Mesothelial cell of epicardium (in vitro differentiated cells): Measurements from ENCODE around the gene PLXND1. TPM values are rescaled to one million over a fixed set of nuclear protein-coding genes. Genes with fewer than 3 reads are reported as not detected.

Experiments
- DNase-seq, 2 experiments: peaks; one replicate each; pipeline ENCODE4 v3.0.0; 2021; ENCODE audit warnings: low spot score in 2 of 2; ENCODE audit not compliant: unreplicated experiment in 2 of 2
- H3K27ac Mint-ChIP-seq: 2 replicates; pipeline ENCODE4 v1.8.0; 2021; ENCODE audit warnings: mixed read lengths
- H3K27me3 Mint-ChIP-seq: 2 replicates; pipeline ENCODE4 v1.8.0; 2021; ENCODE audit warnings: low read depth, mixed read lengths
- H3K36me3 Mint-ChIP-seq: 2 replicates; pipeline ENCODE4 v1.8.0; 2021; ENCODE audit warnings: mixed read lengths
- H3K4me1 Mint-ChIP-seq: 2 replicates; pipeline ENCODE4 v1.8.0; 2021; ENCODE audit warnings: mixed read lengths
- H3K4me3 Mint-ChIP-seq: 2 replicates; pipeline ENCODE4 v1.8.0; 2021; ENCODE audit warnings: mild to moderate bottlenecking, moderate library complexity, mixed read lengths
- H3K9me3 Mint-ChIP-seq: 2 replicates; pipeline ENCODE4 v1.8.0; 2021; ENCODE audit warnings: mixed read lengths
- CTCF ChIP-seq: fragments of 200-600 bp; sonication (generic); IDR thresholded peaks from one replicate; pipeline ENCODE4 v1.5.0; 2021; ENCODE audit warnings: antibody characterized with exemption; ENCODE audit not compliant: unreplicated experiment
- total RNA-seq: library from RNA; stranded (reverse); gene quantifications from 3 replicates; pipeline ENCODE4 v1.2.1, GENCODE V29; 2021

Gene PLXND1
- total RNA-seq, 1 donor from 2014 or later, result 60.6 TPM

DNA sequence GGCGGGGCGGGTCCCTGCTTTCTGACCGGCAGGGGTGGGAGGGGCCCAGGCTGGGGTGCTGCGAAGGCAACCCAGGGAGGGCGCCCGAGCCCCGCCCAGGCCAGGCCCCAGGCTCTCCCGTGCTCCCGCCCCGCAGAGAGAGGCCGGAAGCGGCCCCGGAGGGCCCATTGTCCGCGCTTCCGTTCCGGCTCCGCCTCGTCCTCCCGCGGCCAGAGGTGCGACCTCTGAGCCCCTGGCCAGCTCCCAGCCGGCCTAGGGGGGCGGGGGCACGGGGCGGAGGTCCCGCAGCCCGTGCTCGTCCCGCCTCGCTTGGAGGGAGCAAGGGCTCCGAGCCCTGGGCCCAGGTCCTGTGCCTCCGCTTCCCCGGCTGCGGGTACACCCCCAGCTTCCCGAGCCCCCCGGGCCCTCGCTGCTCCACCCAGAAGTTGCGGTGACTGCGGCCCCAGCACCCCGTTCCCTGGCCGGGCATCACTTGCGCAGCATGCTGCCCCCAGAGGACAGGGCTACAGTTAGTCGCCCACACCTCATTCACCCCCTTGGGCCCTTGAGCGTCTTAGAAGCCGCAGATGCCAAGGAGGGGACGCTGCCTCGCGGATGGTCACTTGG is 20.4 kb upstream of the PLXND1 start:
- DNase-seq, result peak in 1 of 2 experiments; percentile 56
- TF ChIP-seq CTCF, result no peak
- peak overlapping the region; percentile 85 for H3K4me3 Mint-ChIP-seq
- H3K4me1 Mint-ChIP-seq, result peaks cover 30% of the 10 kb centered on the region
- peak overlapping the region; percentile 95 for H3K27ac Mint-ChIP-seq
- no peaks in the 10 kb centered on the region for H3K36me3 Mint-ChIP-seq
- no peaks in the 10 kb centered on the region for H3K9me3 Mint-ChIP-seq
- no peaks in the 10 kb centered on the region for H3K27me3 Mint-ChIP-seq

DNA sequence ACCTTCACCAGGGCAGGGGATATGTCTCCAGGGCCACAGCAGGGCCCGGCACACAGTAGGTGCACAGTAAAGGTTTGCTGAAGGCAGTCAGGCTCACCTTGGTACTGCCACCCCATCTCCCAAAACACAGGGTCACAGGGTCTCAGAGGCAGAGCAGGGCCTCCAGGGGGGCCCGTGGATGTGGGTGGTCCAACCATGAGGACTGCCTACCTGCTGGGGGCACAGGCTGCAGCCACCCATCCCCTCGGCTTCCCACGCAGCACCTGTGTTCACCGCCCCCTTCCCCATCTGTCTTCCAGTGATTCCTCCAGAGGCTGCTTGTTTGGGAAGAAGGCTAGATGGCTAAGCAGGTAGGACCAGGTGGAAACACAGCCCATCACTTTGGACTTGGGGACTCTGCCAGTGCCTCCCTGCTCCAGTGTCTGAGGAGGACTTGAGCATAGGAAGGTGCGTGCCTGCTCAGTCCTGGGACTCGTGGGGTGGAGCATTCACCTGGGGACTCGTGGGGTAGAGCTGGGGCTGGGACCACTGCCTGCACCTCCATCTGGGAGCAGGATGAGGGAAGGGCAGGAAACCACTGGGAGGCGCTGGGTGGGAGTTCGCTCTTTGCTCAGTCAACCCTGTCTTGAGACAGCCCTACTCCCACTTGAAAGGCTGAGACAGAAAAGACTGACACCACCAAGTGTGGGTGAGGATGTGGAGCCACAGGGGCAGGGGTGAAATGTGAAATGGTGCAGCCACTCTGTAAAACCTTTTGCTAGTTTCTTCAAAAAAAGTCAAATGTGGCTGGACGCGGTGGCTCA is 18.8 kb upstream of the PLXND1 start:
- Mint-ChIP-seq H3K4me3 (peak overlapping the region; percentile 85), H3K27me3 (no peaks in the 10 kb centered on the region), H3K9me3 (no peaks in the 10 kb centered on the region), H3K36me3 (no peaks in the 10 kb centered on the region), H3K27ac (peak overlapping the region; percentile 16), H3K4me1 (peaks cover 35% of the 10 kb centered on the region)
- no peak for DNase-seq
- no peak for TF ChIP-seq CTCF

DNA sequence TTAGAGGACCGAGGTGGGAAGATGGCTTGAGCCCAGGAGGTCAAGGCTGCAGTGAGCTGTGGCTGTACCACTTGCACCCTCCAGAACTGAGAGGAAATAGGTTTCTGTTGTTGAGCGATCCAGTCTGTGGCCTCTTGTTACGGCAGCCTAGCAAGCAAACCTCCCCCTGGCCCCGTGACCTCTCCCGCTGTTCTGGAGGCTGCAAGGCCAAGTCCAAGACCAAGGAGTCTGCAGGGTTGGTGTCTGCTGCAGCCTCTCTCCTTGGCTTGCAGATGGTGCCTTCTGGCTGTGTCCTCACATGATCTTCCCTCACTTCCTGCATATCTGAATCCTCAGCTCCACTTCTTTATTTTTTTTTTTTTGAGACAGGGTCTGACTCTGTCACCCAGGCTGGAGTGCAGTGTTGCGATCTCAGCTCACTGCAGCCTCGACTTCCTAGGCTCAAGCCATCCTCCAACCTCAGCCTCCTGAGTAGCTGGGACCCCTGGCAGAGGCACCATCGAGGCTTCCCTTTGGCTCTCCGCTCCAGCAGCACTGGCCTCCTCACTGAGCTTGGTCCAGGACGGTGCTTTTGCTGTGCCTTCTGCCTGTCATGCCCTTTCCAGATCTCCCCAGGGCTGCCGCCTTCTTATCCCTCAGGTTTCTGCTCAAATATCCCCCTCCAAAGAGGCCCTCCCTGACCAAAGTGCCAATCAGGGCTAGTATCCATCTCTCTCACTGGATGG is 18.0 kb upstream of the PLXND1 start:
- H3K4me3 Mint-ChIP-seq, result no peak overlapping the region
- no peaks in the 10 kb centered on the region for H3K9me3 Mint-ChIP-seq
- peak overlapping the region; percentile 16 for H3K27ac Mint-ChIP-seq
- H3K27me3 Mint-ChIP-seq, result no peaks in the 10 kb centered on the region
- H3K4me1 Mint-ChIP-seq, result peaks cover 35% of the 10 kb centered on the region
- TF ChIP-seq CTCF, result no peak
- no peaks in the 10 kb centered on the region for H3K36me3 Mint-ChIP-seq
- no peak for DNase-seq

GRCh38 chr3:129623447-129624118 is 17.1 kb upstream of the PLXND1 start:
- no peak overlapping the region for H3K4me3 Mint-ChIP-seq
- DNase-seq, result no peak
- H3K9me3 Mint-ChIP-seq, result no peaks in the 10 kb centered on the region
- H3K4me1 Mint-ChIP-seq, result peaks cover 35% of the 10 kb centered on the region
- no peaks in the 10 kb centered on the region for H3K27me3 Mint-ChIP-seq
- no peak for TF ChIP-seq CTCF
- no peaks in the 10 kb centered on the region for H3K36me3 Mint-ChIP-seq
- H3K27ac Mint-ChIP-seq, result no peak overlapping the region

GRCh38 chr3:129622933-129623332 is 16.5 kb upstream of the PLXND1 start:
- Mint-ChIP-seq H3K4me1 (peaks cover 31% of the 10 kb centered on the region), H3K36me3 (no peaks in the 10 kb centered on the region), H3K9me3 (no peaks in the 10 kb centered on the region), H3K27me3 (no peaks in the 10 kb centered on the region), H3K4me3 (no peak overlapping the region), H3K27ac (no peak overlapping the region)
- TF ChIP-seq CTCF, result no peak
- DNase-seq, result no peak
